Right lobe of liver (tissue), 4 donors: Measurements from ENCODE around the gene GAL3ST1.

Source experiments
- POLR2A ChIP-seq: fragments of 450-650 bp; IDR thresholded peaks from one replicate; pipeline ENCODE4 v1.6.1; 2017; ENCODE audit warnings: antibody characterized with exemption, mild to moderate bottlenecking
- TF ChIP-seq, protein P1 (sequence below), 4 donors: fragments of 200-600 bp in 3 of 4; fragments of 450-650 bp in 1 of 4; IDR thresholded peaks; one replicate each; pipeline versions ENCODE4 v1.5.1 to v1.8.0; 2016 to 2022; ENCODE audit warnings: antibody characterized with exemption in 4 of 4, mild to moderate bottlenecking in 2 of 4
- donor health status: DM: no; HTN: no; CAD: no.
- donor health status: DM: no; HTN: no; CAD: no.
- donor health status: DM: no; HTN: yes; CAD: no.

DNA sequence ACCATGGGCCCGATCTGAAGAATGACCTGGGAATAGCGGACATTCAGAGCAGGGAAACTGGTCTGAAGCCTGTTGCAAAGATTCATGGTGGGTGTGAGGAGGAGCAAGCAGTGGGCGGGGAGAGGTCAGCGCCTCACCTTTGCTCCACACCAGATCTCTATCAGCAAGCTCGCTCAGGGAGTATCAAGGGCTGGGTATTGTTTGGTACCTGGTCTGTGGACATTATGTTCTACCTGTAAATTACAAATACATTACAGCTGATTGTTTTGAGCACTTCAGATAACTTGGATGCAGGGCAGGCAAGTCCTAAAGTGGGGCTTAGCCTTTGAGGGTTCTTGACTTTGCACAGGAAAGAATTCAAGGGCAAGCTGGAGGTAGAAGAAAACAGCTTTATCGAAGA is 58.2 kb downstream of the GAL3ST1 start:
- TF ChIP-seq, protein P1, sequence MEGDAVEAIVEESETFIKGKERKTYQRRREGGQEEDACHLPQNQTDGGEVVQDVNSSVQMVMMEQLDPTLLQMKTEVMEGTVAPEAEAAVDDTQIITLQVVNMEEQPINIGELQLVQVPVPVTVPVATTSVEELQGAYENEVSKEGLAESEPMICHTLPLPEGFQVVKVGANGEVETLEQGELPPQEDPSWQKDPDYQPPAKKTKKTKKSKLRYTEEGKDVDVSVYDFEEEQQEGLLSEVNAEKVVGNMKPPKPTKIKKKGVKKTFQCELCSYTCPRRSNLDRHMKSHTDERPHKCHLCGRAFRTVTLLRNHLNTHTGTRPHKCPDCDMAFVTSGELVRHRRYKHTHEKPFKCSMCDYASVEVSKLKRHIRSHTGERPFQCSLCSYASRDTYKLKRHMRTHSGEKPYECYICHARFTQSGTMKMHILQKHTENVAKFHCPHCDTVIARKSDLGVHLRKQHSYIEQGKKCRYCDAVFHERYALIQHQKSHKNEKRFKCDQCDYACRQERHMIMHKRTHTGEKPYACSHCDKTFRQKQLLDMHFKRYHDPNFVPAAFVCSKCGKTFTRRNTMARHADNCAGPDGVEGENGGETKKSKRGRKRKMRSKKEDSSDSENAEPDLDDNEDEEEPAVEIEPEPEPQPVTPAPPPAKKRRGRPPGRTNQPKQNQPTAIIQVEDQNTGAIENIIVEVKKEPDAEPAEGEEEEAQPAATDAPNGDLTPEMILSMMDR (IDR thresholded peaks at IDR 0.05): no peak
- TF ChIP-seq POLR2A: no peak
